Hepatocyte (in vitro differentiated cells): Measurements from ENCODE around the gene PTGES3L. TPM values are rescaled to one million over a fixed set of nuclear protein-coding genes. Genes with fewer than 3 reads are reported as not detected.

ENCODE experiments used
- DNase-seq: peaks from one replicate; pipeline ENCODE4 v3.0.0-alpha.2; 2016; ENCODE audit warnings: low spot score
- H2AFZ ChIP-seq: fragments of 200-600 bp; sonication (generic); 2 replicates; pipeline ENCODE4 v1.6.0; 2016; ENCODE audit warnings: antibody characterized with exemption, mild to moderate bottlenecking
- H3K27ac ChIP-seq: fragments of 200-600 bp; sonication (generic); 2 replicates; pipeline ENCODE4 v1.5.1; 2016; ENCODE audit warnings: mild to moderate bottlenecking
- H3K27me3 ChIP-seq: fragments of 200-600 bp; sonication (generic); 2 replicates; pipeline ENCODE4 v1.6.1; 2016
- H3K36me3 ChIP-seq: fragments of 200-600 bp; sonication (generic); replicated peaks from 2 replicates; pipeline ENCODE4 v1.5.1; 2016; ENCODE audit warnings: low read depth; ENCODE audit not compliant: insufficient read depth
- H3K4me1 ChIP-seq: fragments of 200-600 bp; sonication (generic); 2 replicates; pipeline ENCODE4 v1.5.1; 2016; ENCODE audit warnings: mild to moderate bottlenecking, moderate library complexity; ENCODE audit not compliant: insufficient read depth
- H3K4me2 ChIP-seq: fragments of 200-600 bp; sonication (generic); 2 replicates; pipeline ENCODE4 v1.6.0; 2016
- H3K4me3 ChIP-seq: fragments of 200-600 bp; sonication (generic); 2 replicates; pipeline ENCODE4 v1.5.1; 2016; ENCODE audit warnings: mild to moderate bottlenecking
- H3K79me2 ChIP-seq: fragments of 200-600 bp; sonication (generic); 2 replicates; pipeline ENCODE4 v1.6.0; 2017; ENCODE audit warnings: mild to moderate bottlenecking
- H3K9me2 ChIP-seq: fragments of 200-600 bp; sonication (generic); replicated peaks from 2 replicates; pipeline ENCODE4 v1.6.0; 2017; ENCODE audit warnings: mild to moderate bottlenecking; ENCODE audit not compliant: insufficient read depth
- H3K9me3 ChIP-seq: fragments of 200-600 bp; sonication (generic); 2 replicates; pipeline ENCODE4 v1.5.1; 2016; ENCODE audit warnings: low read depth, mild to moderate bottlenecking
- H4K20me1 ChIP-seq: fragments of 200-600 bp; sonication (generic); 2 replicates; pipeline ENCODE4 v1.6.0; 2016; ENCODE audit warnings: mild to moderate bottlenecking; ENCODE audit not compliant: insufficient read depth, poor library complexity, severe bottlenecking
- CTCF ChIP-seq: fragments of 200-600 bp; sonication (generic); IDR thresholded peaks from 2 replicates; pipeline ENCODE4 v1.5.1; 2016; ENCODE audit warnings: antibody characterized with exemption, mild to moderate bottlenecking; ENCODE audit not compliant: poor library complexity
- EZH2 ChIP-seq: fragments of 200-600 bp; sonication (generic); IDR thresholded peaks from 2 replicates; pipeline ENCODE4 v1.6.1; 2016; ENCODE audit warnings: antibody characterized with exemption, mild to moderate bottlenecking, borderline replicate concordance
- EZH2phosphoT487 ChIP-seq: fragments of 200-600 bp; sonication (generic); IDR thresholded peaks from one replicate; pipeline ENCODE4 v1.6.1; 2018; ENCODE audit warnings: antibody characterized with exemption, mild to moderate bottlenecking, low read depth, moderate library complexity; ENCODE audit not compliant: unreplicated experiment, severe bottlenecking
- WGBS: methylation state at CpG from one replicate; pipeline ENCODE4 v1.1.6; 2016; ENCODE audit warnings: low lambda C conversion rate; ENCODE audit errors: missing lambda C conversion rate; 5-methylcytosine and 5-hydroxymethylcytosine counted together
- polyA plus RNA-seq: library from polyadenylated mRNA; unstranded; fragments of >200 nt; fragmentation: Nextera tagmentation; extraction: Ambion mirVana; gene quantifications from 2 replicates; pipeline ENCODE4 v1.2.1, GENCODE V29; 2016
- total RNA-seq: library from RNA; depleted of rRNA; stranded (reverse); fragments of >200 nt; gene quantifications from 2 replicates; pipeline ENCODE4 v1.2.3, GENCODE V29; 2014

Gene PTGES3L
- total and polyA plus RNA-seq, 2 experiments from 2014 or later, result 0.40 to 2.4 TPM

GRCh38 chr17:42967925-42968324 lies 12.0 kb downstream of the PTGES3L start:
- 83% methylated on average over 1 of the region's 1 CpG for WGBS
- Histone ChIP-seq H3K9me2 (no peaks in the 10 kb centered on the region), H3K9me3 (no peaks in the 10 kb centered on the region), H3K4me1 (no peaks in the 10 kb centered on the region), H3K4me2 (no peak overlapping the region), H3K27me3 (no peaks in the 10 kb centered on the region), H3K36me3 (no peaks in the 10 kb centered on the region), H4K20me1 (no peaks in the 10 kb centered on the region), H3K79me2 (peaks cover 10% of the 10 kb centered on the region), H3K27ac (no peak overlapping the region), H3K4me3 (no peak overlapping the region), H2AFZ (no peak overlapping the region)
- TF ChIP-seq EZH2 (no peak), EZH2phosphoT487 (no peak), CTCF (no peak)
- DNase-seq, result no peak

GRCh38 chr17:42964161-42964932 lies 15.5 kb downstream of the PTGES3L start, which contains the start of gene AARSD1:
AARSD1 (minus strand) TSS chr17:42964454; CDS start chr17:42964440, 14 bp downstream.
- peaks cover 10% of the 10 kb centered on the region for H3K79me2 ChIP-seq
- peak; percentile 95 for DNase-seq
- TF ChIP-seq EZH2, result no peak
- peak within 1 kb of the TSS; percentile 74 for H3K4me2 ChIP-seq
- no peaks in the 10 kb centered on the region for H3K9me3 ChIP-seq
- H3K36me3 ChIP-seq, result no peaks in the 10 kb centered on the region
- H4K20me1 ChIP-seq, result no peaks in the 10 kb centered on the region
- WGBS, result 5% methylated on average over 43 of the region's 43 CpGs
- H3K27ac ChIP-seq, result peak within 1 kb of the TSS; percentile 86
- no peaks in the 10 kb centered on the region for H3K9me2 ChIP-seq
- no peaks in the 10 kb centered on the region for H3K27me3 ChIP-seq
- peak within 1 kb of the TSS; percentile 72 for H2AFZ ChIP-seq
- no peaks in the 10 kb centered on the region for H3K4me1 ChIP-seq
- peak within 1 kb of the TSS; percentile 46 for H3K4me3 ChIP-seq

GRCh38 chr17:42953669-42954068 lies 26.2 kb downstream of the PTGES3L start:
- no peak overlapping the region for H2AFZ ChIP-seq
- H3K4me3 ChIP-seq, result no peak overlapping the region
- H3K9me3 ChIP-seq, result no peaks in the 10 kb centered on the region
- no peak overlapping the region for H3K27ac ChIP-seq
- H3K9me2 ChIP-seq, result no peaks in the 10 kb centered on the region
- H4K20me1 ChIP-seq, result no peaks in the 10 kb centered on the region
- no peaks in the 10 kb centered on the region for H3K79me2 ChIP-seq
- H3K36me3 ChIP-seq, result no peaks in the 10 kb centered on the region
- WGBS, result 100% methylated on average over 1 of the region's 1 CpG
- DNase-seq, result peak; percentile 24
- H3K27me3 ChIP-seq, result no peaks in the 10 kb centered on the region
- H3K4me1 ChIP-seq, result no peaks in the 10 kb centered on the region
- TF ChIP-seq CTCF (no peak), EZH2 (no peak), EZH2phosphoT487 (no peak)
- H3K4me2 ChIP-seq, result no peak overlapping the region

DNA sequence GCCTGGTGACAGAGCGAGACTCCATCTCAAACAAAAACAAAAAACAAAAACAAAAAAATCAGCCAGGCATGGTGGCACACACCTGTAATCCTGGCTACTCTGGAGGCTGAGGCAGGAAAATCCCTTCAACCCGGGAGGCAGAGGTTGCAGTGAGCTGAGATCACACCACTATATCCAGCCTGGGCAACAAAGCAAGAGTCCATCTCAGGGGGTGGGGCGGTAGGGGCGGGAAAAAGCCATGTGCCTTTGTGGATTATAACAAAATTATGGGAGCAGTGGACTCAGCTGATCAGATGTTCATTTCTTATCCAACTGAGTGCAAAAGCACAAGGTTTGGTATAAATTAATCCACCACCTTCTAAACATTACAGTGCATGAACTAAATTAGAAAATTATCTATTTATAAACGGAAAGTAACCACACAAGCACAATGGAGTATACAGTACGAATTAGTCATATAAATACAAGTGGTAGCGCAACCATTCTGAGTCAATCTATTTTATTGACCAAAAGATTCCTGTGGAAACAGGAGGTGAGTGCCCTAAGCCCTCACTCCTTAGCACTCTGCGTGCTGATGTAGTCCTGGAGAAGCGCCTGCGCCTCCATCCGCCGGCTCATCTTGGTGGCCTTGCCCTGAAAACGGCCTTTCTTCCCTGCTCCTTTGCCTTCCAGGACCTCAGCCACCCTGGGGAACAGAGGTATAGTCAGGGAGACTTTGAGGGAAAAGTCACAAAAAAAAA lies 29.7 kb downstream of the PTGES3L start:
- Histone ChIP-seq H3K9me2 (no peaks in the 10 kb centered on the region), H3K4me3 (no peak overlapping the region), H3K4me1 (no peaks in the 10 kb centered on the region), H3K27ac (no peak overlapping the region), H2AFZ (no peak overlapping the region), H3K79me2 (no peaks in the 10 kb centered on the region), H3K27me3 (no peaks in the 10 kb centered on the region), H3K36me3 (no peaks in the 10 kb centered on the region), H3K9me3 (no peaks in the 10 kb centered on the region), H3K4me2 (no peak overlapping the region), H4K20me1 (no peaks in the 10 kb centered on the region)
- TF ChIP-seq EZH2 (no peak), CTCF (no peak), EZH2phosphoT487 (no peak)
- no peak for DNase-seq
- WGBS, result 97% methylated on average over 13 of the region's 13 CpGs
